AML-193 (cell line): ENCODE results near the gene NUDT3.
A peak's percentile ranks its signal among the peaks of the same experiment; 100 is the strongest.
"Not testable (repeated sequence)": the region's sequence is repeated elsewhere in the genome, so short reads cannot be mapped to it uniquely, and the experiment has no call there.

ENCODE experiments used
- DNase-seq, 2 experiments: peaks; one replicate each; lab custom pipeline; 2025; lab: John Stamatoyannopoulos, UW

Gene NUDT3

DNA sequence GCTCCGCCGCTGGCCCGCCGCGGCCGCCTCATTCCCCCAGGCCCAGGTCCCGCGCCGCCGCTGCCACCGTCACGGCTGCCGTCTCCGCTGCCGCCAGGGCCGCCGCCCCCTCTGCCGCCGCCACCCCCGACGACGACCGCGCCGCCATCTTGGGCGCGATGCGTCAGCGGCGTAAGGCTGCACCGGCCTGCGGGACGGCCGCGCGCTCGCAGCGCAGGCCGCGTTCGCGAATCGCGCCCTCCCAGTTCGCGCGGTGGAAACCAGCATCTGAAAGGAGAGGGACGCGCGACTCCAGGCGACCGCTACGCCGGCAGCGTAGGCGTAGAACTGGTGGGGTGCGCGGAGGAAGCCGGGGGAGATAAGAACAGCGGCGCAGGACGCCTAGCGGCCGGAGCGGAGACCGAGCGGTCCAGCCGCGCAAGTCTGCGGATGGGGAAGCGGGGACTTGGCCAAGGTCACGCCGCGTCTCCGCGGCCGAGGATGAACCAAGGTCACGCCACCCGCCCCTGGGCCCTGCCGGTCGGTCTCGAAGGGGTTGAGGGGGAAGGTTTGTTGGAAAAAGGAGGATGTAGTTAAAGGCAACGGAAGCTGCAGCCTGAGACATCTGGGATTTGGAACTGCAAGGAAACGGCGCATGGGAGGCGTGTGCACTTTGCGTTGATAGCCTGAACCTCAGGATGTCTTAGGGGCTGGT, at the start of gene NUDT3:
Gene NUDT3, minus strand, starts transcription at position 173 of the 694 bp plus-strand sequence. CDS start 307 bp downstream, outside the sequence.
- DNase-seq = peak; percentile 98

DNA sequence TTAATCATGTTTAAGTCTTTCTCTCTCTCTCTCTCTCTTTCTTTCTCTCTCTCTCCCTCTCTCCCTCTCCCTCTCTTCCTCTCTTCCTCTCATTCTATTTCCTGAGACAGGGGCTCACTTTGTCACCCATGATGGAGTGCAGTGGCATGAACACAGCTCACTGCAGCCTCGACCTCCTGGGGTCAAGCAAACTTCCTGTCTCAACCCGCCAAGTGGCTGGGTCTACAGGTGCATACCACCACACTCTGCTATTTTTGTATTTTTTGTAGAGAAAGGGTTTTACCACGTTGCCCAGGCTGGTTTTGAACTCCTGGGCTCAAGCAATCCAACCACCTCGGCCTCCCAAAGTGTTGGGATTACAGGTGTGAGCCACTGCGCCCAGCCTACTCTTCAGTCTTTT, 49.1 kb upstream of the NUDT3 start:
- DNase-seq = no peak

DNA sequence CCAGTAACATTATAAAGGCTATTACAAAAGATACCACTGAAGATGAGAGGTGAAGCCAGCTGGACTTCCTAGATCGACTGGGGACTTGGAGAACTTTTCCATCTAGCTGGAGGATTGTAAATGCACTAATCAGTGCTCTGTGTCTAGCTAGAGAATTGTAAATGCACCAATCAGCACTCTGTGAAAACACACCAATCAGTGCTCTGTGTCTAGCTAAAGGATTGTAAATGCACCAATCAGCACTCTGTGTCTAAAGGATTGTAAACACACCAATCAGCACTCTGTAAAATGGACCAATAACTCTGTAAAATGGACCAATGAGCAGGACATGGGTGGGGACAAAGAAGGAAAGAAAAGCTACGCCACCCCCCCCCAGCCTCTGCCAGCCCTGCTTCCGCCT, 47.0 kb upstream of the NUDT3 start:
- no peak for DNase-seq

DNA sequence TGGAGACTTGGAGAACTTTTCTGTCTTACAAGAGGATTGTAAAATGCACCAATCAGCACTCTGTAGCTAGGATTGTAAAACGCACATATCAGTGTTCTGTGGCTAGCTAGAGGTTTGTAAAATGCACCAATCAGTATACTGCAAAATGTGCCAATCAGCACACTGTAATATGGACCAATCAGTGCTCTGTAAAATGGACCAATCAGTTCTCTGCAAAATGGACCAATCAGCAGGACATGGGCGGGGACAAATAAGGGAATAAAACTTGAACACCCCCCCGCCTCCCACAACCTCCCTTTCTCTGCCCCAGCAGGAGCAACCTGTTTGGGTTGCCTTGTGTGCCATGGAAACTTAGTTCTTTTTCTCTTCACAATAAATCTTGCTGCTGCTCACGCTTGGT, 46.2 kb upstream of the NUDT3 start:
- DNase-seq = no peak

DNA sequence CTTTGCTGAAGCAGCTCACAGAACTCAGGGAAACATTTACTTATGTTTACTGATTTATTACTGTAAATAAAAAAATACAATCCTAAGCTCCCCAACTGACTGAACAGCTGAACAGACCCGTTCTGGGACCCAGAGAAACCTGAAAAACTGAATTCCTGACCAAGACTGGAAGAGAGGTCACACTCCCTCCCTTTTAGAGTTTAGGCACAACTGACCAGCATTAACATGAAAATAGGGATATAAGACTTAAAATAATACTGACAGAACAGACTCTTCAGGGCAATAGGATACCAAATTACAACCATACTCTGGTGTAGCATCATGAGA, 45.1 kb upstream of the NUDT3 start:
- DNase-seq = no peak

DNA sequence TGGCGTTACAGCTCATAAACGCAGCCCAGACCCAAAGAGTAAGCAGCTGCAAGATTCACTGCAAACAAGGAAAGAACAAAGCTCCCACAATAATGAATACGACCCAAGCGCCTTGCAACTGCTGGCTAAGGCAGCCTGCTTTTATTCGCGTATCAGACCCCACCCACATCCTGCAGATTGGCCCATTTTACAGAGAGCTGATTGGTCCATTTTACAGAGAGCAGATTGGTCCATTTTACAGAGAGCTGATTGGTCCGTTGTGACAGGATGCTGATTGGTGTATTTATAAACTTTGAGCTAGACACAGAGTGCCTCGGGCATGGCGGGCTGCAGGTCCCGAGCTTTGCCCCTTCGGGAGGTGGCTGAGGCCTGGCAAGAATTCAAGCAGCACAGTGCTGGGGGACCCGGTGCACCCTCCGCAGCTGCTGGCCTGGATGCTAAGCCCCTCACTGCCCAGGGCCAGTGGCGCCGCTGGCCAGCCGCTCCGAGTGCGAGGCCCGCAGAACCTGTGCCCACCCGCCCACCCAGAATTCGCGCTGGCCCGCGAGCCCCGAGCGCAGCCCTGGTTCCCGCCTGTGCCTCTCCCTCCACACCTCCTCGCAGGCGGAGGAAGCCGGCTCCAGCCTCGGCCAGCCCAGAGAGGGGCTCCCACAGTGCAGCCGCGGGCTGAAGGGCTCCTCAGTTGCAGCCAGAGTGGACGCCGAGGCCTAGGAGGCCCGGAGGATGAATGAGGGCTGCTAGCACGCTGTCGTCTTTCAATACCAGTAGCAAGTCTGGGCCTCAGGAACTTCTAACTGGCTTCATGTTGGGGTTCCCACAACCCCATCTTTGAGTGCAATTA, 44.6 kb upstream of the NUDT3 start:
- DNase-seq = no peak

DNA sequence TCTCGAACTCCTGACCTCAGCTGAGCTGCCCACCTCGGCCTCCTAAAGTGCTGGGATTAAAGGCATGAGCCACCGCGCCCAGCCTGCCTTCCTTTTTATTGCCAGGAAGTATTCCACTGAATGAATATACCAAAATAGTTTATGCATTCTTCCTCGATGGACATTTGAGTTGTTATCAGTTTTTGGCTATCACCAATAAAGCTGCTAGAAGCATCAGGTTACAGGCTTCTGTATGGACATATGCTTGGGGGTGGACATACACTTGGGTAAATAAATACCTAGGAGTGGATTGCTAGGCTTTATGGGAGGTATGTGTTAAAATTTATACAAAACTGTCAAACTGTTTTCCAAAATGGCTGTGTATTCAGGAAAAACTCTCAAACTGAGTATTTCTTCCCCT, 43.4 kb upstream of the NUDT3 start:
- no peak for DNase-seq

DNA sequence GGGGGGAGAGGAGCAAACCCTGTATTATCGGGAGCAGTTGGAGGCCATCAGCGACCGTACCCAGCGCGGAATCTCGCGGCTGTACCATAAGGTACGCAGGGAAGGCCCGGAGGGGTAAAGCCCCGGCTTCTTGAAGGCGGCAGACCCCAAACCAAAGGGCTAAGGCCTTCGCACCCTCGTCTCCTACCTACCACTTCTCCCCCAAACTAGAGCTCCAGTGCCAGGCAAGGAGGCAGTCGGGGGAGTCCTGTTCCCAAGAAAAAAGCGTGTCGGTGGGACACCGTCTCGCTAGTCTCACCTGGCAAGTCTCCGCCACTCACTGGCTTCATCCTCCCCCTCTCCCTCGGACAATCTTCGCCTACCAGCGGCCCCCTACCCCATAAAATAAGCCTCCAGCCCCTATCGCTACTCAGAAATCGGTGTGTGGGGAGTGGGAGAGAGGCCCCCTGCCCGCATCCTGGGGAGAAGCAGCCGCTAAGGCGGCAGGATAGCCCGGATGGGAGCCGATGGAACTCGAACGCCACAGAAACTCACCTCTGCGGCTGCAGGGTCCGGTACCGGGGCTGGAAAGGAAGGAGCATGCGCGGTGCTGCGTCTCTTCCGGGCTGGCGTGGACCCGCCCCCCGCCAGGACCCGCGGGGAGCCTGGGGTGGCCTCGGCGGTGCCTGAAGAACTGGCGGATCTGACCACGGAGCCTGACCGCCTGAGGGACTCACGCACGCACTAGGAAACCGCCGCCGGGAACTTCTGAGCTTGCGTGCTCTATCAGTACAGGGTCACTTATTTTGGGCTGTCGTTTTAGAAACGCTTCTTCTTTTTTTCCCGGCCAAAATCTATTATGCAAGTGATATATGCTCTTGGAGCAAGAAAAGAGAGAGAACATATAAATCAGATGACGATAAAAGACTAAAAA, 33.3 kb upstream of the NUDT3 start, which contains the start of gene RPS10:
Gene RPS10, minus strand, starts transcription at position 572 of the 913 bp plus-strand sequence. CDS start 848 bp downstream, outside the sequence.
- peak; percentile 91 to 92 for DNase-seq

DNA sequence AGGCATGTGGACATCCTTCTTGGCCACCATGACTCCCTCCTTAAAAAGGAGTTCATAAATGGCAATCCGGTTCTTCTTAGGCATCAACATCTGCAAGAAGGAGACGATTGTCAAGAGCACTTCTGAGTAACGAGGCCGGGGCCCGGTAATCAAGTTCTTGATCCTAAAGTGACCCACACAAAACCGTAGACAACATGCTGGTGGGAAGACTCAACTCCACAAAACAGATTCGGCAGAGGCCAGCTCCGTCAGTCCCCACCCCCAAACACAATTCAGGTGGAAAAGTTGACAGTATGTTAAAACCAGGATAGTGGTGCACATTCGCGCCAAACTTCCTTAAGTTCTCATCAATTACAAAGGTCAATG, 32.6 kb upstream of the NUDT3 start:
- DNase-seq = no peak

DNA sequence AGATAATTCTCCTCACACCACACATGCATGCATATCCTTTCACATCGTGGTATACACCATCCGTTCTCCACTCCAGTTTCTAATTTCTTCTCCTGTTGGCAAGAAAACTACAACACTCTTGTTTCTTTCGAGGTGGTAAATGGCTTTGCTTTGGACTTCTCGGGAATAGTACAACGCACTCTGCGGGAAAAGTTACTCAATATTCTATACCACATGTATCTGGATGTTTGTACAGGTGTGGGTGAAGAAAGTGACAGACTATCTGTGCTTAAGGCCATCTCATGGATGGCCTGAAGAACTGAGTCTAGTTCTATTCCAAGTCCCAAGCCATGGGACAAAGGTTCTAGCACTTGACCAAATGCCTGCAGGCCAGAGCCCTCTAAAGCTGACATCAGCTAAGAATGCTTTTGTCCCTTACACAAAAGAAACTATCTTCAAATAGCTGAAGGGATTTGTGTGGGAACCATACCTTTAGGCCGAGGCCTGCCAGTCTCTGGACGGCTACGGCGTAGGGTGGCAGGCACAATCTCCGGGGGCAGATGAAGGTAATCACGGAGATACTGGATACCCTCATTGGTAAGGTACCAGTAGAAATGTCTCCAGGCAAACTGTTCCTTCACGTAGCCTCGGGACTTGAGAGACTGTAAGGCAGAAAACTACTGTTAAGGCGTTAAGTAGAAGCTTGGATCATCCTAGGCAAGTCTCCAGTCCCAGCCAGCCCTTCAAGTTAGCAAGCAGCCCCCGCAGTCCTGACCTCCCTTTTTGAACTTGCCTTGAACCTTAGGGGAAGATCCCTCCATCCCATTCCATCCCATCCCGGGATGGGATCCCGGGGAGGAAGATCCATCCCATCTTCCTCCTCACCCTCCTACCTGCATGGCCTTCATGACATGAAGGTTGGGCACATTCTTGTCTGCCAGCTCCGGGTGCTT, 32.0 kb upstream of the NUDT3 start:
- no peak for DNase-seq

DNA sequence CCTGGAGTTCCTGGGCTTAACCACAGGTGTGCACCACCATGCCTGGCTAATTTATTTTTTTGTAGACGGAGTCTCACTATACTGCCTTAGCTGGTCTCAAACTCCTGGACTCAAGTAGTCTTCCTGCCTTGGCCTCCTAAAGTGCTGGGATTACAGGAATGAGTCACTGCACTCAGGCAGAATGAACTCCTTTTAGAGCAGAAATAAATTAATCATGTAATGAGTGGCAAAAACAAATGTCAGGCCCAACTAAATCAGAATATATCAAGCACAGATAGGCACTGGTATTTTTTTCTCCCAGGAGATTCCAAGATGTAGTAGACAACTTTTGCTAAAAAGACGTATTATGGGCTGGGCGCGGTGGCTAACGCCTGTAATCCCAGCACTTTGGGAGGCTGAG, 30.8 kb upstream of the NUDT3 start:
- no peak for DNase-seq

DNA sequence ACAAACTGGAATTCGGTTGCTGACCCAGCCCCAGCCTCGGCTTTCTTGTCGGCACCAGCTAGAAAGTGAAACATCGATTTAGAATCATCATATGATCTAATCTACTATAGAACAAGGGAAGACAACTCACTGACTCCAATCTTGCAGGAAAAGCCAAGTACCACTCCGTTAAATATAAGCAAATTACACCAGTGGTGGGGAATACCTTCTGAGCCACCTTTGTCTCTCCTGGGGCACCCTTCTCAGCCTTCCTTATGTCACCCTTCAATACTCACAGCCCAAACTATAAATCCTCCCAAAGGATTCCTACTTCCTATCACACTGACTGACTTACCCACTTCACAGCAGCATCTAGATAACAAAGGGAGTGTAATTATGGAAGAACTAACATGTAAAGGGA, 25.9 kb upstream of the NUDT3 start:
- no peak for DNase-seq

DNA sequence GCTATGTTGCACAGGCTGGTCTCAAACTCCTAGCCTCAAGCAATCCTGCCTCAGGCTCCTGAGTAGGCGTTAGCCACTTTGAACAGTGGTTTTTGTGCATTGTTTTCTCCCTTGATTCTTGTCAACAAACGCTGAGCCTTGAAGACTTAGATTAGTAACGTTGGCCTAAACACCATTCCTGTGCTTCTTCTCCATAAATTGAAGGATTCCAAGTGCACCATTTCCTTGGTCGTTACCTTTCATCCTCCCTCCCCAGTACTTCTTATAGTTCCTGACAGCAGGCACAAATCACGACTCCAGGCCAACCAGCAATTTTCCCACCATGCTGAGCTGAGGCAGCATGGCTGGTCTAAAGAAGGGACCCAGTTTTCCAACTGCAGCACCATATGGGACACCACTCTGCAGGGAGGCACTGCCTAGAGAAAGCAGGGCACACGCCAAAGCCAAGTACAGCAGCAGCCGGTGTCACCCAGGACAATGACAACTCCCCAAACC, 24.5 kb upstream of the NUDT3 start:
- no peak for DNase-seq

DNA sequence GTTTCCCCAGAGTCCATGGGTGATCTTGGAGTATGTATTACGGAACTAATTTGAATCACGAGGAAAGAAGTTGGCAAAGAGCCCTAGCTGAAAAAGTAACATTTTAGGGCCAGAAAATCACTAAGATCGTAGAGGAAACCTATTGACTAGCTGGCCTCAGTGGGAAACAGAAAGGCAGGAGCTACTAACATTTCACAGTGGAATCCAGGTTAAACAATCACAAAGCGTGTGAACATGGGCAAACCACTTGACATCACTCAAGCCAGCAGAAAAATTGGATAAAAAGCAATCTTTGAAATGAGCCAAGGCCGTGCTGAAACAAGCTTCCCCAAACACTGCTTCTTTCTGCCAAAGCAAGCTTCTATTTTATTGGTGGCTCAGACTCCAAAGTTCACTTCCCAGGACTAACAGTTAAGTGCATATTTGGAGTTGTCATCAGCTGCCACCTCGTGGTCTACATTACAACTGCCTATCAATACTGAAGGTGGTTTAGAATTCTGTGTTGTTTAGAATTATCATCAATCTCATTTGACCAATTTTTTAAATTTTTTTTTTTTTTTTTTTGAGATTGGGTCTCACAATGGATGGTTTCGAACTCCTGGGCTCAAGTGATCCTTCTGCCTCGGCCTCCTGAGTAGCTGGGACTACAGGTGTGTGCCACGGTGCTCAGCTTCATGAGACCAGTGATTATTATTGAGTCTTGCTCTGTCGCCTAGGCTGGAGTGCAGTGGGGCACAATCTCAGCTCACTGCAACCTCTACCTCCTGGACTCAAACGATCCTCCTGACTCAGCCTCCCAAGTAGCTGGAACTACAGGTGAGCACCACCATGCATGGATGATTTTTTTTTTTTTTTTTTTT, 22.8 kb upstream of the NUDT3 start:
- peak; percentile 90 to 93 for DNase-seq

DNA sequence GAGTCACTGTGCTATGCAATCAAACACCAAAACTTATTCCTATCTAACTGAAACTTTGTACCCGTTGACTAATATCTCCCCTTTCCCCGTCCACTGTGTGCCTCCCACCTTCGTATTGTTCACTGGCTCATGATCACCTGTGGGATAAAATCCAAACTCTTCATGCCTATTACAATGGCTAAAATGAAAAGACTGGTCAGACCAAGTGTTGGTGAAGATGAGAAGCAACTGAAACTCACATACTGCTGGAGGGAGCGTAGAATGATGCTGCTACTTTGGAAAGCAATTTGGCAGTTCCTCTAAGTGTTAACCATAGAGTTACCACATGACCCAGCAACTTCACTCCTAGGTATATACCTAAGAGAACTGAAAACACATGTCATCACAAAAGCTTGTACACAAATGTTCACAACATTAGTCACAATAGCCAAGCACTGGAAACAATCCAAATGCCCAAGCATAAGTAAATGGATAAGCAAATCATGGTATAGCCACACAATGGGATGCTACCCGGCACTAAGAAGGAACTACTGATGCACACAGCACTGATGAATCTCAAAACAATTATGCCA, 20.3 kb upstream of the NUDT3 start:
- no peak for DNase-seq

DNA sequence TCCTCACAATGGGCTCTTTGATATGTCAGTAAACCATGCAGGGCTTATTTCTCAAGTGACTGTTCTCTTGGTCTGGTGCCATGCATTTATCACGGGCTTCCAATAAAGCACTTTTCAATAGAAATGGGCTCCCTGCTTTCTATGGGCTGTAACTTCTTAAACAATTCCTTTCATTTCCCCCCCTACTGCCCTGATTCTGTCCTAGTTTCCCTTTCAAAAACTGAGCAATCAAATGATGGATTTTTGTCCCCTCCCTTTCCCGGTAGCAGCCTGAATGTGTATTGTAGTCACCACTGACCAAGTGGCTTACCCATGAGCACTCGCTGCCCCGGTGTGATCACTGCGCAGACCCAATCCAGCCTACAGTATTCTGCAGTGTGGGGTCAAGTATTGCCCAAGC, 19.5 kb upstream of the NUDT3 start:
- DNase-seq = no peak

DNA sequence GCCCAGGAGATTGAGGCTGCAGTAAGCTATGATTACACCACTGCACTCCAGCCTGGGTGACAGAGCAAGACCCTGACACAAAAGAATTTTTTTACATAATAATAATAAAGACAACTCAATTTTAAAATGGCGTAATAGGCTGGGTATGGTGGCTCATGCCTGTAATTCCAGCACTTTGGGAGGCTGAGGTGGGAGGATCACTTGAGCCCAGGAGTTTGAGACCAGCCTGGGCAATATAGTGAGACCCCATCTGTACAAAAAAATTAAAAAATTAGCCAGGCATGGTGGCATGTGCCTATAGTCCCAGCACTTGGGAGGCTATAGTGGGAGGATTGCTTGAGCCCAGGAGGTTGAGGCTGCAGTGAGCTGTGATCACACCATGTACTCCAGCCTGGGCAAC, 15.4 kb upstream of the NUDT3 start:
- not testable (repeated sequence) for DNase-seq

DNA sequence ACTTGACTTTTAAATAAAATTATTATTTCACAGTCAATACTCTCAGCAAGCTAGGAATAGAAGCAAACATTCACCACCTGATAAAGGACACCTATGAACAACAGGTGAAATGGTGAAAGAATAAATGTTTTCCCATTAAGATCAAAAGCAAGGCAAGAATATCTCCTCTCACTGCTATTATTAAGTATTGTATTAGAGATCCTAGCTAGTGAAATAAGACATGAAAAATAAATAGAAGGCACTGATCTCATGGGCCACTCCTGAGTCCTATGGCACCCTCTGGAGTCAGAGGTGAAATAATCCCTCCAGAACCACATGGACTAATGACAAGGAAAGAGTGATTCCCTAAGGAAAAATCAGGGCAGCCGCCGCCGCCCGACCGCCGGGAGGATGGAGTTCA, 4.0 kb upstream of the NUDT3 start:
- DNase-seq = no peak

DNA sequence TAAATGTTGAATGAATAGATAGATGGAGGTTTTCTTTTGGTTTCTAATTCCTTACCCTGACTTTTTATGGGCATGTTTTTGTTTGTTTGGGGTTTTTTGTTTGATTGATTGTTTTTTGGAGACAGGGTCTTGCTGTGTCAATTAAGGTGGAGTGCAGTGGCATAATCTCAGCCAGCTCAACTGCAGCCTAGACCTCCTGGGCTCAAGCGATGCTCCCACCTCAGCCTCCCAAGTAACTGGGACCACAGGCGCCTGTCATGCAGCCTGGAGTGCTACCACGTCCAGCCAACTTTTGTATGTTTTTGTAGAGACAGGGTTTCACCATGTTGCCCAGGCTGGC, 1.5 kb upstream of the NUDT3 start:
- DNase-seq = no peak
